HepG2 (cell line): ENCODE data around the gene MTFR1L. TPM values are rescaled to one million over a fixed set of nuclear protein-coding genes. Genes with fewer than 3 reads are reported as not detected.
A peak's percentile ranks its signal among the peaks of the same experiment; 100 is the strongest.

ENCODE experiments used
- IKZF1 ChIP-seq: fragments of 450-650 bp; IDR thresholded peaks from 2 replicates; pipeline ENCODE4 v1.7.1; 2016
- MED1 ChIP-seq: sonication (generic); formaldehyde crosslinking; IDR thresholded peaks from 2 replicates; pipeline ENCODE4 v1.4.0; 2020; ENCODE audit warnings: missing genetic modification reagents
- MTA3 ChIP-seq: sonication (generic); formaldehyde crosslinking; IDR thresholded peaks from 2 replicates; pipeline ENCODE4 v1.4.0; 2020; ENCODE audit warnings: missing genetic modification reagents
- RBFOX2 ChIP-seq: fragments of 200-400 bp; formaldehyde crosslinking; IDR thresholded peaks from 2 replicates; pipeline ENCODE4 v1.6.1; 2017; ENCODE audit warnings: low read depth, mild to moderate bottlenecking, low read length
- RFXANK ChIP-seq: IDR thresholded peaks from 2 replicates; pipeline ENCODE4 v1.6.1; 2016
- XRCC5 ChIP-seq: fragments of 200-400 bp; formaldehyde crosslinking; optimal IDR thresholded peaks from 2 replicates; pipeline ENCODE3; 2017; ENCODE audit warnings: mild to moderate bottlenecking, low read length
- YY1 ChIP-seq: IDR thresholded peaks from 2 replicates; pipeline ENCODE4 v1.6.1; 2011; ENCODE audit warnings: low read length, low read depth, moderate library complexity, mild to moderate bottlenecking; ENCODE audit not compliant: insufficient read depth, insufficient replicate concordance
- ZFAT ChIP-seq: sonication (generic); formaldehyde crosslinking; conservative IDR thresholded peaks from 2 replicates; pipeline ENCODE4 v1.8.1; 2023; ENCODE audit warnings: missing genetic modification reagents, inconsistent platforms
- ZNF724P ChIP-seq: sonication (generic); formaldehyde crosslinking; IDR thresholded peaks from 2 replicates; pipeline ENCODE4 v1.8.0; 2022; ENCODE audit warnings: missing genetic modification reagents, borderline replicate concordance
- polyA plus RNA-seq, 8 experiments: library from polyadenylated mRNA; depleted of rRNA in 3 of 8; stranded (reverse) in 7 of 8; unstranded in 1 of 8; fragments of >200 nt; fragmentation: Illumina TruSeq in 4 of 8; extraction: Trizol in 4 of 8; gene quantifications; 2 replicates each; pipeline versions ENCODE4 v1.2.1 to v1.2.3, GENCODE V29; 2011 to 2016; ENCODE audit warnings: low read depth in 4 of 8, missing spikeins in 1 of 8, mixed read lengths in 1 of 8; ENCODE audit not compliant: insufficient read depth in 1 of 8
- total RNA-seq, 5 experiments: library from RNA; depleted of rRNA; stranded (reverse); fragments of >200 nt; fragmentation: Illumina TruSeq; extraction: Trizol; gene quantifications; 2 replicates each; pipeline ENCODE4 v1.2.3, GENCODE V29; 2016; ENCODE audit warnings: low read depth in 1 of 5
- TF ChIP-seq, protein P1 (sequence below): sonication (generic); formaldehyde crosslinking; IDR thresholded peaks from 2 replicates; pipeline ENCODE4 v1.5.0; 2020; ENCODE audit warnings: mild to moderate bottlenecking, missing genetic modification reagents, borderline replicate concordance
- TF ChIP-seq, protein P2 (sequence below): sonication (generic); formaldehyde crosslinking; IDR thresholded peaks from 2 replicates; pipeline ENCODE4 v1.4.0; 2020; ENCODE audit warnings: mild to moderate bottlenecking, low read depth, missing genetic modification reagents
- TF ChIP-seq, protein P3 (sequence below), 2 experiments: sonication (generic) in 1 of 2; formaldehyde crosslinking in 1 of 2; IDR thresholded peaks; 2 replicates each; pipeline versions ENCODE4 v1.4.0 to v1.6.1; 2018 to 2020; ENCODE audit warnings: missing genetic modification reagents in 2 of 2, borderline replicate concordance in 1 of 2, low read depth in 1 of 2, mild to moderate bottlenecking in 1 of 2, missing biosample characterization in 1 of 2
- TF ChIP-seq, protein P4 (sequence below): sonication (generic); formaldehyde crosslinking; IDR thresholded peaks from 2 replicates; pipeline ENCODE4 v1.8.1; 2023; ENCODE audit warnings: missing genetic modification reagents, mild to moderate bottlenecking, borderline replicate concordance
- TF ChIP-seq, protein P5 (sequence below): sonication (generic); formaldehyde crosslinking; IDR thresholded peaks from 2 replicates; pipeline ENCODE4 v1.4.0; 2020; ENCODE audit warnings: missing genetic modification reagents
- TF ChIP-seq, protein P6 (sequence below): sonication (generic); formaldehyde crosslinking; IDR thresholded peaks from 2 replicates; pipeline ENCODE4 v1.4.0; 2020; ENCODE audit warnings: missing genetic modification reagents, mild to moderate bottlenecking, borderline replicate concordance

The MTFR1L gene
- total and polyA plus RNA-seq, 2 of the 13 experiments (the other 11 are each of a cell fraction or from before 2014, with no cell fraction given) = 38.0 to 55.7 TPM

DNA sequence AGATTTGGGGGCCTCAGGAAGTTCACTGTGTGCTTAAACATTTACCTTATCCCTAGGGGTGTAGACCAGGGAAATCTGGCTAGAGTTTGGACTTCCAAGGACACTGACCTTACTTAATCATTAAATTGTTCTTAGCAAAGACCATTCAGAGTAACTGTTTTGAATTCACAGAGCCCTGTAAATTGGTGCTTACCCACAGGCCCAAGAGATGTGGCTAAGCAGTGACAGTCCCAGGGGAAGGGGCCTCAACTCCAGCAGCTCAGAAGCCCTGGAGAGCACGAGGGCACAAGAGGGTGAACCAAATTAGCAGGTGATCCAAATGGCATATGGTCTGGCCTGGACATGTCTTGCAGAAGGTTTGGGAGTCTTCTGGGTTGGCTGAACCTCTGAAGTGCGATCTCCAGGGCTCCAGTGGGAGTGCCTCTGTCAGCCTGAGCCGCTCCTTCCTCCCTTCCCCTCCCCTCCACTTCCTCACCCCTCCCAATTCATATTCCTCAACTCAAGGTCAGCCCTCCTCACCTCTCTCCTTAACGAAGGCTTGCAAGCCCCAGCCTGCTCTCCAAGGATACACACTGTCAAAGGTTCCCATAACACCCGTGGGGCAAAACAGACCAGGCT is 51.4 kb downstream of the MTFR1L start (continued):
- TF ChIP-seq, protein P1, sequence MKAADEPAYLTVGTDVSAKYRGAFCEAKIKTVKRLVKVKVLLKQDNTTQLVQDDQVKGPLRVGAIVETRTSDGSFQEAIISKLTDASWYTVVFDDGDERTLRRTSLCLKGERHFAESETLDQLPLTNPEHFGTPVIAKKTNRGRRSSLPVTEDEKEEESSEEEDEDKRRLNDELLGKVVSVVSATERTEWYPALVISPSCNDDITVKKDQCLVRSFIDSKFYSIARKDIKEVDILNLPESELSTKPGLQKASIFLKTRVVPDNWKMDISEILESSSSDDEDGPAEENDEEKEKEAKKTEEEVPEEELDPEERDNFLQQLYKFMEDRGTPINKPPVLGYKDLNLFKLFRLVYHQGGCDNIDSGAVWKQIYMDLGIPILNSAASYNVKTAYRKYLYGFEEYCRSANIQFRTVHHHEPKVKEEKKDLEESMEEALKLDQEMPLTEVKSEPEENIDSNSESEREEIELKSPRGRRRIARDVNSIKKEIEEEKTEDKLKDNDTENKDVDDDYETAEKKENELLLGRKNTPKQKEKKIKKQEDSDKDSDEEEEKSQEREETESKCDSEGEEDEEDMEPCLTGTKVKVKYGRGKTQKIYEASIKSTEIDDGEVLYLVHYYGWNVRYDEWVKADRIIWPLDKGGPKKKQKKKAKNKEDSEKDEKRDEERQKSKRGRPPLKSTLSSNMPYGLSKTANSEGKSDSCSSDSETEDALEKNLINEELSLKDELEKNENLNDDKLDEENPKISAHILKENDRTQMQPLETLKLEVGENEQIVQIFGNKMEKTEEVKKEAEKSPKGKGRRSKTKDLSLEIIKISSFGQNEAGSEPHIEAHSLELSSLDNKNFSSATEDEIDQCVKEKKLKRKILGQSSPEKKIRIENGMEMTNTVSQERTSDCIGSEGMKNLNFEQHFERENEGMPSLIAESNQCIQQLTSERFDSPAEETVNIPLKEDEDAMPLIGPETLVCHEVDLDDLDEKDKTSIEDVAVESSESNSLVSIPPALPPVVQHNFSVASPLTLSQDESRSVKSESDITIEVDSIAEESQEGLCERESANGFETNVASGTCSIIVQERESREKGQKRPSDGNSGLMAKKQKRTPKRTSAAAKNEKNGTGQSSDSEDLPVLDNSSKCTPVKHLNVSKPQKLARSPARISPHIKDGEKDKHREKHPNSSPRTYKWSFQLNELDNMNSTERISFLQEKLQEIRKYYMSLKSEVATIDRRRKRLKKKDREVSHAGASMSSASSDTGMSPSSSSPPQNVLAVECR (CRISPR knock-in tag) = no peak; the same call in 1 of the 2 replicates
- TF ChIP-seq ZNF724P (CRISPR knock-in tag) (no peak), YY1 (no peak), RBFOX2 (no peak), XRCC5 (peak; percentile 19), MED1 (CRISPR knock-in tag) (peak; percentile 45), ZFAT (no peak), MTA3 (CRISPR knock-in tag) (no peak), RFXANK (CRISPR knock-in tag) (no peak), IKZF1 (no peak)
- TF ChIP-seq, protein P2, sequence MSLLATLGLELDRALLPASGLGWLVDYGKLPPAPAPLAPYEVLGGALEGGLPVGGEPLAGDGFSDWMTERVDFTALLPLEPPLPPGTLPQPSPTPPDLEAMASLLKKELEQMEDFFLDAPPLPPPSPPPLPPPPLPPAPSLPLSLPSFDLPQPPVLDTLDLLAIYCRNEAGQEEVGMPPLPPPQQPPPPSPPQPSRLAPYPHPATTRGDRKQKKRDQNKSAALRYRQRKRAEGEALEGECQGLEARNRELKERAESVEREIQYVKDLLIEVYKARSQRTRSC = no peak
- TF ChIP-seq, protein P3, sequence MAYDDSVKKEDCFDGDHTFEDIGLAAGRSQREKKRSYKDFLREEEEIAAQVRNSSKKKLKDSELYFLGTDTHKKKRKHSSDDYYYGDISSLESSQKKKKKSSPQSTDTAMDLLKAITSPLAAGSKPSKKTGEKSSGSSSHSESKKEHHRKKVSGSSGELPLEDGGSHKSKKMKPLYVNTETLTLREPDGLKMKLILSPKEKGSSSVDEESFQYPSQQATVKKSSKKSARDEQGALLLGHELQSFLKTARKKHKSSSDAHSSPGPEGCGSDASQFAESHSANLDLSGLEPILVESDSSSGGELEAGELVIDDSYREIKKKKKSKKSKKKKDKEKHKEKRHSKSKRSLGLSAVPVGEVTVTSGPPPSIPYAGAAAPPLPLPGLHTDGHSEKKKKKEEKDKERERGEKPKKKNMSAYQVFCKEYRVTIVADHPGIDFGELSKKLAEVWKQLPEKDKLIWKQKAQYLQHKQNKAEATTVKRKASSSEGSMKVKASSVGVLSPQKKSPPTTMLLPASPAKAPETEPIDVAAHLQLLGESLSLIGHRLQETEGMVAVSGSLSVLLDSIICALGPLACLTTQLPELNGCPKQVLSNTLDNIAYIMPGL (CRISPR knock-in tag; IDR thresholded peaks at IDR 0.05; ENCODE audit: borderline replicate concordance in 1 of 2, low read depth in 1 of 2) = no peak
- TF ChIP-seq, protein P4, sequence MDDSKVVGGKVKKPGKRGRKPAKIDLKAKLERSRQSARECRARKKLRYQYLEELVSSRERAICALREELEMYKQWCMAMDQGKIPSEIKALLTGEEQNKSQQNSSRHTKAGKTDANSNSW (CRISPR knock-in tag) = no peak
- TF ChIP-seq, protein P5, sequence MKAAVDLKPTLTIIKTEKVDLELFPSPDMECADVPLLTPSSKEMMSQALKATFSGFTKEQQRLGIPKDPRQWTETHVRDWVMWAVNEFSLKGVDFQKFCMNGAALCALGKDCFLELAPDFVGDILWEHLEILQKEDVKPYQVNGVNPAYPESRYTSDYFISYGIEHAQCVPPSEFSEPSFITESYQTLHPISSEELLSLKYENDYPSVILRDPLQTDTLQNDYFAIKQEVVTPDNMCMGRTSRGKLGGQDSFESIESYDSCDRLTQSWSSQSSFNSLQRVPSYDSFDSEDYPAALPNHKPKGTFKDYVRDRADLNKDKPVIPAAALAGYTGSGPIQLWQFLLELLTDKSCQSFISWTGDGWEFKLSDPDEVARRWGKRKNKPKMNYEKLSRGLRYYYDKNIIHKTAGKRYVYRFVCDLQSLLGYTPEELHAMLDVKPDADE (CRISPR knock-in tag) = no peak
- TF ChIP-seq, protein P6, sequence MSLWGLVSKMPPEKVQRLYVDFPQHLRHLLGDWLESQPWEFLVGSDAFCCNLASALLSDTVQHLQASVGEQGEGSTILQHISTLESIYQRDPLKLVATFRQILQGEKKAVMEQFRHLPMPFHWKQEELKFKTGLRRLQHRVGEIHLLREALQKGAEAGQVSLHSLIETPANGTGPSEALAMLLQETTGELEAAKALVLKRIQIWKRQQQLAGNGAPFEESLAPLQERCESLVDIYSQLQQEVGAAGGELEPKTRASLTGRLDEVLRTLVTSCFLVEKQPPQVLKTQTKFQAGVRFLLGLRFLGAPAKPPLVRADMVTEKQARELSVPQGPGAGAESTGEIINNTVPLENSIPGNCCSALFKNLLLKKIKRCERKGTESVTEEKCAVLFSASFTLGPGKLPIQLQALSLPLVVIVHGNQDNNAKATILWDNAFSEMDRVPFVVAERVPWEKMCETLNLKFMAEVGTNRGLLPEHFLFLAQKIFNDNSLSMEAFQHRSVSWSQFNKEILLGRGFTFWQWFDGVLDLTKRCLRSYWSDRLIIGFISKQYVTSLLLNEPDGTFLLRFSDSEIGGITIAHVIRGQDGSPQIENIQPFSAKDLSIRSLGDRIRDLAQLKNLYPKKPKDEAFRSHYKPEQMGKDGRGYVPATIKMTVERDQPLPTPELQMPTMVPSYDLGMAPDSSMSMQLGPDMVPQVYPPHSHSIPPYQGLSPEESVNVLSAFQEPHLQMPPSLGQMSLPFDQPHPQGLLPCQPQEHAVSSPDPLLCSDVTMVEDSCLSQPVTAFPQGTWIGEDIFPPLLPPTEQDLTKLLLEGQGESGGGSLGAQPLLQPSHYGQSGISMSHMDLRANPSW (CRISPR knock-in tag) = no peak; the same call in 1 of the 2 replicates
